ENCODE results near the gene CCAR1.
"Not testable (repeated sequence)": the region's sequence is repeated elsewhere in the genome, so short reads cannot be mapped to it uniquely, and the experiment has no call there.

Gene CCAR1

GRCh38 chr10:68827592-68827959 lies 106.5 kb downstream of the CCAR1 start:
- H3K9me3 ChIP-seq (ENCODE audit: control insufficient read depth, insufficient read depth, low read length); H3K4me1 ChIP-seq (ENCODE audit: insufficient read depth, low read length); H3K36me3 ChIP-seq (ENCODE audit: insufficient read depth, low read length): not testable (repeated sequence)
- peak overlapping the region; percentile 84; the same call in 1 of the 2 replicates for H3K9ac ChIP-seq (ENCODE audit: low read depth, low read length)

- H3K9ac ChIP-seq (ENCODE audit: low read depth, low read length), result peak overlapping the region; percentile 36; the same call in 1 of the 2 replicates
- H3K4me1 ChIP-seq (ENCODE audit: insufficient read depth, low read length); H3K9me3 ChIP-seq (ENCODE audit: control insufficient read depth, insufficient read depth, low read length); H3K36me3 ChIP-seq (ENCODE audit: insufficient read depth, low read length): not testable (repeated sequence)
Observed at GRCh38 chr10:68828083-68828601, 107.1 kb downstream of the CCAR1 start.

- H3K4me1 ChIP-seq (ENCODE audit: insufficient read depth, low read length), result no peaks in the 10 kb centered on the region
- no peaks in the 10 kb centered on the region; the same call in 1 of the 2 replicates for H3K36me3 ChIP-seq (ENCODE audit: insufficient read depth, low read length)
- no peak overlapping the region for H3K9ac ChIP-seq (ENCODE audit: low read depth, low read length)
- H3K9me3 ChIP-seq (ENCODE audit: control insufficient read depth, insufficient read depth, low read length), result no peaks in the 10 kb centered on the region
Observed at GRCh38 chr10:68828833-68829232, 107.8 kb downstream of the CCAR1 start.

GRCh38 chr10:68829521-68829920 lies 108.5 kb downstream of the CCAR1 start:
- no peaks in the 10 kb centered on the region for H3K9me3 ChIP-seq (ENCODE audit: control insufficient read depth, insufficient read depth, low read length)
- H3K4me1 ChIP-seq (ENCODE audit: insufficient read depth, low read length), result no peaks in the 10 kb centered on the region
- H3K9ac ChIP-seq (ENCODE audit: low read depth, low read length), result no peak overlapping the region
- no peaks in the 10 kb centered on the region; the same call in 1 of the 2 replicates for H3K36me3 ChIP-seq (ENCODE audit: insufficient read depth, low read length)

GRCh38 chr10:68829952-68830351 lies 108.9 kb downstream of the CCAR1 start:
- Histone ChIP-seq H3K4me1 (ENCODE audit: insufficient read depth, low read length) (no peaks in the 10 kb centered on the region), H3K9ac (ENCODE audit: low read depth, low read length) (no peak overlapping the region), H3K36me3 (ENCODE audit: insufficient read depth, low read length) (no peaks in the 10 kb centered on the region; the same call in 1 of the 2 replicates), H3K9me3 (ENCODE audit: control insufficient read depth, insufficient read depth, low read length) (no peaks in the 10 kb centered on the region)

GRCh38 chr10:68831961-68832455 lies 111.0 kb downstream of the CCAR1 start:
- Histone ChIP-seq H3K36me3 (ENCODE audit: insufficient read depth, low read length) (no peaks in the 10 kb centered on the region; the same call in 1 of the 2 replicates), H3K9ac (ENCODE audit: low read depth, low read length) (no peak overlapping the region), H3K4me1 (ENCODE audit: insufficient read depth, low read length) (no peaks in the 10 kb centered on the region), H3K9me3 (ENCODE audit: control insufficient read depth, insufficient read depth, low read length) (no peaks in the 10 kb centered on the region)

- Histone ChIP-seq H3K9ac (ENCODE audit: low read depth, low read length) (no peak overlapping the region), H3K36me3 (ENCODE audit: insufficient read depth, low read length) (no peaks in the 10 kb centered on the region; the same call in 1 of the 2 replicates), H3K9me3 (ENCODE audit: control insufficient read depth, insufficient read depth, low read length) (no peaks in the 10 kb centered on the region), H3K4me1 (ENCODE audit: insufficient read depth, low read length) (no peaks in the 10 kb centered on the region)
Observed at GRCh38 chr10:68832601-68833000, 111.6 kb downstream of the CCAR1 start.

- no peaks in the 10 kb centered on the region; the same call in 1 of the 2 replicates for H3K36me3 ChIP-seq (ENCODE audit: insufficient read depth, low read length)
- no peak overlapping the region for H3K9ac ChIP-seq (ENCODE audit: low read depth, low read length)
- H3K9me3 ChIP-seq (ENCODE audit: control insufficient read depth, insufficient read depth, low read length), result no peaks in the 10 kb centered on the region
- H3K4me1 ChIP-seq (ENCODE audit: insufficient read depth, low read length), result no peaks in the 10 kb centered on the region
Observed at GRCh38 chr10:68837626-68838322, 116.7 kb downstream of the CCAR1 start.

GRCh38 chr10:68840650-68841049 lies 119.6 kb downstream of the CCAR1 start:
- not testable (repeated sequence) for H3K9me3 ChIP-seq (ENCODE audit: control insufficient read depth, insufficient read depth, low read length)

More at GRCh38 chr10:68840650-68841049, 119.6 kb downstream of the CCAR1 start:
- not testable (repeated sequence) for H3K9ac ChIP-seq (ENCODE audit: low read depth, low read length); H3K36me3 ChIP-seq (ENCODE audit: insufficient read depth, low read length); H3K4me1 ChIP-seq (ENCODE audit: insufficient read depth, low read length)

All from ES-I3 (cell line).